ENCODE results near the gene TTC9B. TPM values are rescaled to one million over a fixed set of nuclear protein-coding genes. Genes with fewer than 3 reads are reported as not detected.

TTC9B gene
- total RNA-seq, 6 experiments from 2014 or later, result not detected

GRCh38 chr19:40249201-40249600 is 31.0 kb upstream of the TTC9B start:
- TF ChIP-seq CTCF (IDR thresholded peaks at IDR 0.05), result no peak
- H3K4me1 Mint-ChIP-seq (ENCODE audit: low read depth), result no peaks in the 10 kb centered on the region; the same call in 1 of the 2 replicates
- no peak overlapping the region for H3K27ac Mint-ChIP-seq
- no peaks in the 10 kb centered on the region for H3K9me3 Mint-ChIP-seq
- no peaks in the 10 kb centered on the region for H3K36me3 Mint-ChIP-seq (ENCODE audit: low read depth)
- DNase-seq, result no peak
- H3K4me3 Mint-ChIP-seq, result no peak overlapping the region
- peaks cover 3% of the 10 kb centered on the region; the same call in 1 of the 2 replicates for H3K27me3 Mint-ChIP-seq (ENCODE audit: insufficient read depth)

GRCh38 chr19:40247735-40248262 is 29.6 kb upstream of the TTC9B start:
- no peaks in the 10 kb centered on the region for H3K36me3 Mint-ChIP-seq (ENCODE audit: low read depth)
- no peaks in the 10 kb centered on the region; the same call in 1 of the 2 replicates for H3K4me1 Mint-ChIP-seq (ENCODE audit: low read depth)
- TF ChIP-seq CTCF (IDR thresholded peaks at IDR 0.05), result no peak
- no peak overlapping the region for H3K27ac Mint-ChIP-seq
- no peak overlapping the region for H3K4me3 Mint-ChIP-seq
- H3K27me3 Mint-ChIP-seq (ENCODE audit: insufficient read depth), result peaks cover 3% of the 10 kb centered on the region; the same call in 1 of the 2 replicates
- no peak for DNase-seq
- no peaks in the 10 kb centered on the region for H3K9me3 Mint-ChIP-seq

GRCh38 chr19:40247178-40247577 is 29.0 kb upstream of the TTC9B start:
- no peak for TF ChIP-seq CTCF (IDR thresholded peaks at IDR 0.05)
- no peak overlapping the region for H3K4me3 Mint-ChIP-seq
- no peaks in the 10 kb centered on the region for H3K9me3 Mint-ChIP-seq
- H3K27me3 Mint-ChIP-seq (ENCODE audit: insufficient read depth), result peaks cover 3% of the 10 kb centered on the region; the same call in 1 of the 2 replicates
- DNase-seq, result no peak
- no peaks in the 10 kb centered on the region for H3K36me3 Mint-ChIP-seq (ENCODE audit: low read depth)
- no peaks in the 10 kb centered on the region; the same call in 1 of the 2 replicates for H3K4me1 Mint-ChIP-seq (ENCODE audit: low read depth)
- no peak overlapping the region for H3K27ac Mint-ChIP-seq

- DNase-seq, result no peak
- Mint-ChIP-seq H3K27me3 (ENCODE audit: insufficient read depth) (peaks cover 3% of the 10 kb centered on the region; the same call in 1 of the 2 replicates), H3K36me3 (ENCODE audit: low read depth) (no peaks in the 10 kb centered on the region), H3K27ac (no peak overlapping the region), H3K4me1 (ENCODE audit: low read depth) (no peaks in the 10 kb centered on the region; the same call in 1 of the 2 replicates), H3K9me3 (no peaks in the 10 kb centered on the region), H3K4me3 (no peak overlapping the region)
- no peak for TF ChIP-seq CTCF (IDR thresholded peaks at IDR 0.05)
Observed at GRCh38 chr19:40246292-40247073, 28.3 kb upstream of the TTC9B start.

- peak overlapping the region; percentile 31; the same call in 1 of the 2 replicates for H3K27ac Mint-ChIP-seq
- peaks cover 3% of the 10 kb centered on the region; the same call in 1 of the 2 replicates for H3K27me3 Mint-ChIP-seq (ENCODE audit: insufficient read depth)
- no peaks in the 10 kb centered on the region for H3K36me3 Mint-ChIP-seq (ENCODE audit: low read depth)
- no peaks in the 10 kb centered on the region; the same call in 1 of the 2 replicates for H3K4me1 Mint-ChIP-seq (ENCODE audit: low read depth)
- DNase-seq, result no peak
- no peak for TF ChIP-seq CTCF (IDR thresholded peaks at IDR 0.05)
- no peaks in the 10 kb centered on the region for H3K9me3 Mint-ChIP-seq
- no peak overlapping the region for H3K4me3 Mint-ChIP-seq
Observed at GRCh38 chr19:40245506-40246128, 27.4 kb upstream of the TTC9B start.
